Measurements from ENCODE around the gene GPR161. TPM values are rescaled to one million over a fixed set of nuclear protein-coding genes. Genes with fewer than 3 reads are reported as not detected.
"Not testable (repeated sequence)": the region's sequence is repeated elsewhere in the genome, so short reads cannot be mapped to it uniquely, and the experiment has no call there.

The GPR161 gene
- total RNA-seq, 4 donors from 2014 or later = 2.7 to 9.0 (median 6.6) TPM

DNA sequence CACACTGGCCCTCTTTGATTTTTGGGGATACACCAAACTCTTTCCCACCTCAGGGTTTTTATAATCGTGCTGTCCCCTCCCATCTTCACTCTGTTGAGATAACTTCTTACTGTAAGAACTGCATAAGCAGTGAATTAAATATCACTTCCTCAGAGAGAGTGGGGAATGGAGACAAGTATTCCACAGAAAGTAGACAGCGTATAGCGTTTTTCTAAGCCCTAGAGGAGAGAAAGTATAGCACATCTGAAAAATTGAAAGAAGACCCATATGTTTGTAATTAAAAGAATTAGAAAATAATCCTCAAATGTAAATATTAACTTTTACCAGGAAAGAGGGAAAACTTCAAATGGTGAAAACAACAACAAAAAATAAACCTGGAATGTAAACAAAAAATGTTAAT is 67.3 kb downstream of the GPR161 start:
- Histone ChIP-seq H3K4me1 (no peaks in the 10 kb centered on the region), H3K27me3 (no peaks in the 10 kb centered on the region), H3K27ac (no peak overlapping the region), H3K36me3 (peaks cover 0 to 96% (median 0%) of the 10 kb centered on the region in 3 donors), H3K4me3 (no peak overlapping the region), H3K9me3 (no peaks in the 10 kb centered on the region)
- TF ChIP-seq EP300 (IDR thresholded peaks at IDR 0.05) (no peak), POLR2A (IDR thresholded peaks at IDR 0.05) (no peak)
- TF ChIP-seq, protein P1, sequence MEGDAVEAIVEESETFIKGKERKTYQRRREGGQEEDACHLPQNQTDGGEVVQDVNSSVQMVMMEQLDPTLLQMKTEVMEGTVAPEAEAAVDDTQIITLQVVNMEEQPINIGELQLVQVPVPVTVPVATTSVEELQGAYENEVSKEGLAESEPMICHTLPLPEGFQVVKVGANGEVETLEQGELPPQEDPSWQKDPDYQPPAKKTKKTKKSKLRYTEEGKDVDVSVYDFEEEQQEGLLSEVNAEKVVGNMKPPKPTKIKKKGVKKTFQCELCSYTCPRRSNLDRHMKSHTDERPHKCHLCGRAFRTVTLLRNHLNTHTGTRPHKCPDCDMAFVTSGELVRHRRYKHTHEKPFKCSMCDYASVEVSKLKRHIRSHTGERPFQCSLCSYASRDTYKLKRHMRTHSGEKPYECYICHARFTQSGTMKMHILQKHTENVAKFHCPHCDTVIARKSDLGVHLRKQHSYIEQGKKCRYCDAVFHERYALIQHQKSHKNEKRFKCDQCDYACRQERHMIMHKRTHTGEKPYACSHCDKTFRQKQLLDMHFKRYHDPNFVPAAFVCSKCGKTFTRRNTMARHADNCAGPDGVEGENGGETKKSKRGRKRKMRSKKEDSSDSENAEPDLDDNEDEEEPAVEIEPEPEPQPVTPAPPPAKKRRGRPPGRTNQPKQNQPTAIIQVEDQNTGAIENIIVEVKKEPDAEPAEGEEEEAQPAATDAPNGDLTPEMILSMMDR (IDR thresholded peaks at IDR 0.05) = no peak
- DNase-seq (ENCODE audit: low spot score in 2 of 2) = no peak
- WGBS, 2 donors = 67 to 82% methylated on average over 3 of the region's 3 CpGs

DNA sequence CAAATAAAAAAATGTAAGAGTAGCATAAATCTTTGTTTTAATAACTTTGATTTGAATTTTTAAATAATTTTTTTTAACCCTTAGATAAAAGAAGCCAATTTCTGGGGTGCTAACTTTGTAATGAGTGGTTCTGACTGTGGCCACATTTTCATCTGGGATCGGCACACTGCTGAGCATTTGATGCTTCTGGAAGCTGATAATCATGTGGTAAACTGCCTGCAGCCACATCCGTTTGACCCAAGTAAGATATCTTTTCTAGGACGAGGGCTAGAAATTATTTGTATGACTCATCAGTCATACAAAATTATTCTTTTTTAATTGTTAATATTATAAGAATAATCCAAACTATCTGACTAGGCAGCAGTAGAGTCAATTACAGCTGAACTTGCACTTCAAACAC is 71.2 kb downstream of the GPR161 start:
- WGBS, 2 donors = 76 to 77% methylated on average over 3 of the region's 3 CpGs
- H3K27ac ChIP-seq = no peak overlapping the region
- no peak for DNase-seq (ENCODE audit: low spot score in 2 of 2)
- no peaks in the 10 kb centered on the region for H3K9me3 ChIP-seq
- peaks cover 0 to 65% (median 0%) of the 10 kb centered on the region in 3 donors for H3K36me3 ChIP-seq
- no peak for TF ChIP-seq EP300 (IDR thresholded peaks at IDR 0.05)
- no peak for TF ChIP-seq POLR2A (IDR thresholded peaks at IDR 0.05)
- TF ChIP-seq, protein P1 (IDR thresholded peaks at IDR 0.05) = no peak
- no peaks in the 10 kb centered on the region for H3K4me1 ChIP-seq
- H3K27me3 ChIP-seq = no peaks in the 10 kb centered on the region
- H3K4me3 ChIP-seq = no peak overlapping the region

DNA sequence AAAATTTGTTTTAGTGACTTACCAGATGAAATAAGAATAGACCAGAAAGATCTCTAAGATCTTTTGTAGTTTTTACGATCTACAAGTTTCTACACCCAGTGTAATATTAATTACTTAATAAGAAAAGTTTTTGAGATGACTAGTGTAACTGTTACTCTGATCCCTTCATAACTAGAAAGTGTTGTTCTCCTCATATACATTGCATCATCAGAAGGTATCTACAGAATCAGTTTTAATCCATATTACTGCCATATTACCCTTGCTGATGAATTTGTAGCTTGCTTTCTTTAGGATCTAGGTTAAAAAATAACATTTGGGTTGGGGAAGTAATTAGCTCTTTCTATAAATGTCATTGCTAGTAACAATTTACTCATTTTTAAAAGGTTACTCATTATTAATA is 72.5 kb downstream of the GPR161 start:
- Histone ChIP-seq H3K4me1 (no peaks in the 10 kb centered on the region), H3K4me3 (no peak overlapping the region), H3K9me3 (no peaks in the 10 kb centered on the region), H3K27ac (no peak overlapping the region), H3K27me3 (no peaks in the 10 kb centered on the region), H3K36me3 (peaks cover 0 to 63% (median 0%) of the 10 kb centered on the region in 3 donors)
- DNase-seq (ENCODE audit: low spot score in 2 of 2) = no peak
- WGBS, 2 donors = 93 to 98% methylated on average over 1 of the region's 1 CpG
- TF ChIP-seq, protein P1 (IDR thresholded peaks at IDR 0.05) = no peak
- no peak for TF ChIP-seq POLR2A (IDR thresholded peaks at IDR 0.05)
- no peak for TF ChIP-seq EP300 (IDR thresholded peaks at IDR 0.05)

DNA sequence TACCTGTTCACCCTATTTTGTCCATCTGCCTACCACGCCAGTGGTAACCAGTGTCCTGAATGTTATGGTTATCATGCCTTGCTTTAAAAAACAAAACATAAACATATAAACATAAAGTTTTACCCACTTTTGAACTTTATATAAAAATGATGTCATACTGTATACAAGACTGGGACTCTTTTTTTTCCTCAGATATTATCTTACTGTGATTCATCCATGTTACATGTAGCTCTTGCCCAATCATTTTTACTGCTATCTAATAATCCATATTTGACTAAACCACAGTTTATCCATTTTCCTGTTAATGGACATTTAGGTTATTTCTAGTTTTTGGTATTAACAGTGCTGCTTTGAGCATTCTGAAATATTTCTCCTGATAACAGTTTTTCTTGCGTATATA is 78.8 kb downstream of the GPR161 start:
- WGBS, 2 donors = 96 to 99% methylated on average over 2 of the region's 2 CpGs
- no peak for DNase-seq (ENCODE audit: low spot score in 2 of 2)
- TF ChIP-seq, protein P1 (IDR thresholded peaks at IDR 0.05) = no peak
- TF ChIP-seq EP300 (IDR thresholded peaks at IDR 0.05) = no peak
- TF ChIP-seq POLR2A (IDR thresholded peaks at IDR 0.05) = no peak
- Histone ChIP-seq H3K27me3 (no peaks in the 10 kb centered on the region), H3K9me3 (no peaks in the 10 kb centered on the region), H3K4me1 (no peaks in the 10 kb centered on the region), H3K36me3 (peaks cover 0 to 23% (median 0%) of the 10 kb centered on the region in 3 donors), H3K27ac (no peak overlapping the region), H3K4me3 (no peak overlapping the region)

DNA sequence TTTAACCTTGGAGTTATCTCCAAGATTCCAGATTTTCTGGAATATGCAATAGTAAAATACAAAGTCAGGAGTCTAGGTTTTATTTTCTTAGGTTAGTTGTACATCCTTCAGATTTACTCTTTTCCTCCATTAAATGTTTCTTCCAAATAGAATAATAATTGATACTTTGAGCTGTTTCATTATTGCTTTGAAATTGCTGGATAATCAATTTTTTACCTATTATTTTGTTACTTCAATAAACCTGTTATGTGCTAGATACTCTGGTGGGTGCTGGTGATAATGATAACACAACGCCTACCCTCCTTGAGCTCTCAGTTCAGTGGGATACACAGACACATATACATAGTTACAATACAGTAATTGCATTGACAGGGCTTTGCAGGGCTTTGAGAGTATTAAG is 79.4 kb downstream of the GPR161 start:
- no peaks in the 10 kb centered on the region for H3K4me1 ChIP-seq

DNA sequence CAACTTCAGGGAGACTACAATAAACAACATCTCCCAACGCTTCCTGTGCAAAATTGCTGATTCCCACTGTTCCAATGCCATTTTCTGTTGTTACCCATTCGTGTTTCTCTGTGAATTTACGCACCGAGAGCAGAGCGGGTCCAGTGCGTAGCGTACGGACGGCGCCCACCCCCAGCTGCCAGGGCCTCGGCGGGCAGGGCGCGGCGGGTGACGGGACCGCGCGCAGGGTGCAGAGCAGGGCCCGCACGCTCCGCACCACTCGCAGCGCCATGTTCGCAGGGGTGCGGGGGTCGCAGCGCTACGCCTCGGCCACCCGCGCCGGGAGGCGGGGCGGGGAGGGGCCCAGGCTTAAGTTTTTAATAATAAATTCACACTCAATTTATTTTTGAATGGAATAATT is 80.6 kb downstream of the GPR161 start:
- not testable (repeated sequence) for H3K27me3 ChIP-seq; H3K9me3 ChIP-seq; H3K4me1 ChIP-seq; H3K27ac ChIP-seq; DNase-seq (ENCODE audit: low spot score in 2 of 2); H3K4me3 ChIP-seq
- peaks cover 0 to 28% (median 0%) of the 10 kb centered on the region in 3 donors for H3K36me3 ChIP-seq
- 88 to 90% methylated on average over 35 of the region's 35 CpGs for WGBS, 2 donors

More for the DNA sequence above, 79.4 kb downstream of the GPR161 start:
- no peak overlapping the region for H3K27ac ChIP-seq
- DNase-seq (ENCODE audit: low spot score in 2 of 2) = no peak
- H3K36me3 ChIP-seq = peaks cover 0 to 28% (median 0%) of the 10 kb centered on the region in 3 donors
- H3K9me3 ChIP-seq = no peaks in the 10 kb centered on the region
- WGBS, 2 donors = 95 to 98% methylated on average over 1 of the region's 1 CpG
- TF ChIP-seq EP300 (IDR thresholded peaks at IDR 0.05) = no peak
- TF ChIP-seq, protein P1 (IDR thresholded peaks at IDR 0.05) = no peak
- no peak for TF ChIP-seq POLR2A (IDR thresholded peaks at IDR 0.05)
- H3K4me3 ChIP-seq = no peak overlapping the region
- no peaks in the 10 kb centered on the region for H3K27me3 ChIP-seq

Measured in tibial nerve (tissue), 4 donors.